C4-2B (cell line): Measurements from ENCODE around the gene TUBGCP5.
A peak's percentile ranks its signal among the peaks of the same experiment; 100 is the strongest.
"Not testable (repeated sequence)": the region's sequence is repeated elsewhere in the genome, so short reads cannot be mapped to it uniquely, and the experiment has no call there.

Source experiments
- H3K27ac ChIP-seq: fragments of 450-650 bp; 2 replicates; pipeline ENCODE4 v1.5.1; 2017
- ZFX ChIP-seq: fragments of 450-650 bp; IDR thresholded peaks from 2 replicates; pipeline ENCODE4 v1.6.1; 2017
- TF ChIP-seq, protein P1 (sequence below): fragments of 450-650 bp; conservative IDR thresholded peaks from 2 replicates; pipeline ENCODE4 v1.5.1; 2017; ENCODE audit warnings: mild to moderate bottlenecking

The TUBGCP5 gene

GRCh38 chr15:23039143-23039916 lies at the start of gene TUBGCP5:
Gene TUBGCP5, minus strand, starts transcription at chr15:23039569. Its CDS starts 26 bp downstream, at chr15:23039543.
- TF ChIP-seq ZFX = peak; percentile 91
- TF ChIP-seq, protein P1, sequence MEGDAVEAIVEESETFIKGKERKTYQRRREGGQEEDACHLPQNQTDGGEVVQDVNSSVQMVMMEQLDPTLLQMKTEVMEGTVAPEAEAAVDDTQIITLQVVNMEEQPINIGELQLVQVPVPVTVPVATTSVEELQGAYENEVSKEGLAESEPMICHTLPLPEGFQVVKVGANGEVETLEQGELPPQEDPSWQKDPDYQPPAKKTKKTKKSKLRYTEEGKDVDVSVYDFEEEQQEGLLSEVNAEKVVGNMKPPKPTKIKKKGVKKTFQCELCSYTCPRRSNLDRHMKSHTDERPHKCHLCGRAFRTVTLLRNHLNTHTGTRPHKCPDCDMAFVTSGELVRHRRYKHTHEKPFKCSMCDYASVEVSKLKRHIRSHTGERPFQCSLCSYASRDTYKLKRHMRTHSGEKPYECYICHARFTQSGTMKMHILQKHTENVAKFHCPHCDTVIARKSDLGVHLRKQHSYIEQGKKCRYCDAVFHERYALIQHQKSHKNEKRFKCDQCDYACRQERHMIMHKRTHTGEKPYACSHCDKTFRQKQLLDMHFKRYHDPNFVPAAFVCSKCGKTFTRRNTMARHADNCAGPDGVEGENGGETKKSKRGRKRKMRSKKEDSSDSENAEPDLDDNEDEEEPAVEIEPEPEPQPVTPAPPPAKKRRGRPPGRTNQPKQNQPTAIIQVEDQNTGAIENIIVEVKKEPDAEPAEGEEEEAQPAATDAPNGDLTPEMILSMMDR = no peak; the same call in 1 of the 2 replicates
- peak within 1 kb of the TSS; percentile 92 for H3K27ac ChIP-seq

- TF ChIP-seq ZFX = no peak
- TF ChIP-seq, protein P1 = no peak
- H3K27ac ChIP-seq = no peak overlapping the region
These were observed 43.7 kb upstream of the TUBGCP5 start for GRCh38 chr15:23083115-23083514.

GRCh38 chr15:23081996-23082737 lies 42.8 kb upstream of the TUBGCP5 start:
- H3K27ac ChIP-seq = not testable (repeated sequence)

DNA sequence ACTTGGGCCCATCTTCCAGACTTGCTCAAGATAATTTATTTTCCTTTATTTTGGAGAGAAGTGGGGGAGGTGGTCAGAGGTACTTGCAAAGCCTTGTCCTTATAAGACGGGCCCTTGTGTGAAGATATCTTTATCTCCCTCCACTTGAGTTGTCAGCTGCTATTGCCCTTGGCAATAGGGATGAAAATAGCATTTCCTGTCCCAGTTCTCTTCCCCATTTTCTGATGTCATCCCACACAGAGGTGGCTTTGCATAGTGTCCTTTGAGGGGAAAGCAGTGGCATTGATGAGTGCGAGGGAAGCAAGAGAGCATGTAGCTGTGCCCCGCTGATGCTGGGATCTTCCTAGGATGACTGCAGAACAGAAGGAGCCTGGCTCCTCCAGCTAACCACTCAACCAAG lies 41.9 kb upstream of the TUBGCP5 start:
- no peak overlapping the region for H3K27ac ChIP-seq
- TF ChIP-seq, protein P1 = no peak
- TF ChIP-seq ZFX = no peak

DNA sequence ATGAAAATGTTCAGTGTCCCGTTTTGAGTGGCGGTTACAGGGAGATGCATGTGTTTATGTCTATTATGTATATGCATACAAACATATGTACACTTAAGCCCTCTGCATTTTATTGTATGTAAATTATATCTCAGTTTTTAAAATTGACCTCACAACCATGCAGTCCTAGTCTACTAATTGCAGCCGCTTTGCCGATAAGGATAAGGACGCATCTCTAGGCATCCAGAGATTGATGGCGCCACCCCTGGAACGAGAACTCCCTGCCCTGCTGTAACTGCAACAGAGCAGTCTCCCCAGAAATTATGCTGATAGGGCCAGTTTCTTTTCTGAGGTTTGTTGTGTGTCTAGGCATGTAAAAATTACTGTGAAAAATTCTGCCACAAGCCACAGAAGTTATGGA lies 40.4 kb upstream of the TUBGCP5 start:
- no peak overlapping the region for H3K27ac ChIP-seq
- TF ChIP-seq ZFX = no peak
- TF ChIP-seq, protein P1 = no peak

DNA sequence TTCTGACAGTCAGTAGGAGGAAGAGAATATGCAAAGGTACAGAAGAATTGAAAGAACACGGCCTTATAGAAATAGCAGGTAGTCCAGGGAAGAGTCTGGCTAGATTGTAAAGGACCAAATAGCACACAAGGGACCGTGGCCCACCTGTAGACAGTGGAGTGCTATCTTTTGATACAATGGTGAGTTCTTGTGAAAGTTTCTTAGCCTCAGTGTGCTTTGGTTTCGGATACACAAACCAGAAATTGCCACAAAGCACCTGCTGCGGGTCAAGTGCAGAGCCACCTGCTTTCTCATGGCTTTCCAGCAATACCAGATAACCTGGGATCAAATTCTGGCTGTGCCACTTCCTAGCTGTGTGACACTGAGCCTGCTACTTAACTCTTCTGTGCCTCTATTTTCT lies 36.6 kb upstream of the TUBGCP5 start:
- H3K27ac ChIP-seq = no peak overlapping the region
- TF ChIP-seq, protein P1 = no peak
- TF ChIP-seq ZFX = no peak

DNA sequence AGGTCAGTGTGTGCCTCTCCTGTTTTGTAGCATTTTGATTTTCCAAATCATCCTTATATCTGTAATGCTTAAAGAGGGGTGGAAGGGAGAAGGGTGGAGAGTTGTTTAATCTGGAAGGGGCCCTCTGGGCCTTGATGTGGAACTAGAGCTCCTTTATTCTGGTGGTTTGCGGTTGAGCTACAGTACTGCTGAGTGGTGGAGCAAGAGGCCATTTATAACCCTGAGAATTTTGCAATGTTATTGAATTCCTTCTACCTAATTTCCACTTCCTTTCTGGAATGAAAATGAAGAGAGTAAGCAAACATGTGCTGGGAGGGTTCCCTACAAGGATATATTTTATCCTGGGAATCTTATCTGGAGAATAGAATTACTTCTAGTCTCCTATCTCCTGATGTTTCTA lies 35.3 kb upstream of the TUBGCP5 start:
- TF ChIP-seq, protein P1 = no peak
- TF ChIP-seq ZFX = no peak
- H3K27ac ChIP-seq = no peak overlapping the region
